GM19240 (cell line): ENCODE data around the gene CPNE8.

ENCODE experiments used
- DNase-seq: peaks from one replicate; pipeline ENCODE4 v3.0.0; 2011; ENCODE audit warnings: low spot score; ENCODE audit not compliant: insufficient read length

Gene CPNE8

DNA sequence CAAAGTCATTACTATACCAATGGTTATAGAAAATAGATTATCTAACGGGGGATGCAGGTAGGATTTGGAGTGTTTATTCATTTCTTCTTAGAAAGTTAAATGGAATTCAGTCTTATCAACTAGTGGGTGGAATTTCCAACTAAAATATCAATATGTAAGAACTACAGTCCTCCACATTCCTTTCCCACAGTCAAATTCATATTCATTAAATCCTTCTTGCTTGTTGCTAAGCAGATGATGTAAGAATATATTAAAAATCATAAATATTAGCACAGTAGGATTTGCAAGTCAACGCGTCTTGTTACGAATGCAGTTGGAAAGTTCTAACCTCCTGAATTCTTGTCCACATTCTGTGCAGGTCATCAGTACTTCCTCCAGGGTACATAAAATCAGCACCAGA, 259.2 kb downstream of the CPNE8 start:
- no peak for DNase-seq

DNA sequence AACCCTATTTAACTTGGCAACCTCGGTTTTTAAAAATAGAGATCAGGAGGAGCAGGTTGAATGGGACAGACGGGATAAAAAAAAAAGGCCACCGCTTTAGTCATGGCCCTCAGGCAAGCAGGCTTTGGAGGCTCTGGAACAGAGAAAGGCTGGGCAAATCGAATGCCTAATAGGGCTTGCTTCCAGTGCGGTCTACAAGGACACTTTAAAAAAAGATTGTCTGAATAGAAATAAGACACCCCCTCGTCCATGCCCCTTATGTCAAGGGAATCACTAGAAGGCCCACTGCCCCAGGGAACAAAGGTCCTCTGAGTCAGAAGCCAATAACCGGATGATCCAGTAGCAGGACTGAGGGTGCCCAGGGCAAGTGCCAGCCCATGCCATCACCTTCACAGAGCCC, 265.8 kb downstream of the CPNE8 start:
- DNase-seq: no peak

DNA sequence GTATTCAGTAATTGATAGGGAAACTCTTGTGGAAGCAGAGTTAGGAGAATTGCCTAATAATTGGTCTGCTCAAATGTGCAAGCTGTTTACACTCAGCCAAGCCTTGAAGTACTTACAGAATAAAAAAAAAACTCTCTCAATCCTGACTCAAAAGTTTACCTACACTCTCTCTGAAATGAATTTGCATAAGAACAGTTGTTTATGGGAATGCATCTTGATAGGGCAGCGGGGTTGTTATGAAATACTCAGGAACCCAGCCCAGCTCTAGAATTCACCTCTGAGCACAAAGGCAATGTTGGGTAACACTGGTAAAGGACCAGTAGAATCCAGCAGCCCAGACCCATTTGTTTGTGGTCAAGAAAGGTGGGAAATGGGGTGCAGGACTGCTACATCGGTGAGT, 267.0 kb downstream of the CPNE8 start:
- no peak for DNase-seq

DNA sequence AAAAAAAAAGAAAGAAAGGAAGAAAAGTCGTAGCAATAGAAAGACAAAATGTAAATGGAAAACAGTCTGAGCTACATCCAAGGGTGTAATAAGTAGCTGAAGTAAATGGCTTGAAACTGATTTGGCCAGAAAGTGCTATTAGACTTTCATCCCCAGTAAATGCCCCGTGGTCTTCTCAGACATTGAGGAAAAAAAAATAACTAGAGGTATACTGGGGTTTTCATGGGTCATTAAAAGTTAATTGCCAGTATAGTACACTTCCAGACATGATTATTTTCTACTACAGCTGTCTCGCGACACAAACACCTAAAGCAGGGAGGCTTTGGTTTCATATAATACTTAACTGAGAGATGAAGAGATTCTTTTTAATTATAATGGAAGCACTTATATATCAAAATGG, 271.9 kb downstream of the CPNE8 start:
- no peak for DNase-seq

DNA sequence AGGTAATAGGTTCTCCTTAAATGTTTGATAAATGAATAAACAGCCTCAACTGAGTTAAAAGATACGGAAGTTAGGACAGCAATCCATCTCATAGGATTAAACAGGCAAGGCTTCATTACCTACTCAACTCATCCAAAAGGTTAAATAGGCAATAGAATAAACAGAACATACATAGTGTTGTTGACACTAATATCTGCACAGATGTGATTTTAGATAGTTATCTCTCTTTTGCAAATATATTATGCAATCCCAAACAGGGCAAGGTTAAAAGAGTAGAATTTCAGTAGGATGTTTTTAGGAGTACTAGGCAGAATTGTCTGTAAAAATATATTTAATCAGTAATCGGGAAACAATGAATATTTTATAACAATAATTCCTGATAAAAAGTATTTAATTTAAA, 276.3 kb downstream of the CPNE8 start:
- DNase-seq: no peak

DNA sequence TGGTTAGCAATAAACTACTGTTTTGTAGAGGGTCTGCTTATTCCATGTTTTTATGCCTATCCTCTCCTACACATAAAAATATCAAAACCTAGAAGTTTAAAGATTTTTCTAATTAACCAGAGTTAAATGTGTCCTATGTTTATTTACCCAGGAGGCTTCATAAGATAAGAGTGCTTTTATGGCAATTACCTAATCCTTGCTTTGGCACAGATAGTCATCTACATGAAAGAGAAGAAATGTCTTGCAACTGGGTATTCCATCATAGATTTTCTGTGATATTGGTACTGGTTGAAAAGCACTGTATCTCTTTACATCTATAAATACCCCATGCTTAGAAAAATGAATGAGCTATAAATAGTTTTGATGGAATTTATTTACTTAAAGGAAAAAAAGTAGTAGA, 277.1 kb downstream of the CPNE8 start:
- no peak for DNase-seq

DNA sequence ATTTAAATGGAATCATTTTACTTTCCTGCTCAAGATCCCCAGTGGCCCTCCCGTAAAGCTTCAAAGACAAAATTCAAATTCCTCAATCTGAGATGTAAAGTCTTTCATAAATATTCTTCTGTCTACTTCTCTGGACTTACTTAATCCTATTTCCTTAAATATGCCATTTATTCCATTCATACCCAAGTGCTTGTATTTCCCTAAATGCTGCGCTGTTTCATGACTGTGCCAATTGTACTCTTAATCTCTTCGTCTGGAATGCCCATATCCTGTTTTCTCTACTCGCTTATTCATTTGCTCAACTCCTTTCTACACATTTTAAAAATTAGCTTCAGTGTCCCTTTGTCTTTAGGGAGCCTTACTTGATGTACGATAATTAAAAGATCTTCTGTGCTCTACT, 280.1 kb downstream of the CPNE8 start:
- DNase-seq: no peak

DNA sequence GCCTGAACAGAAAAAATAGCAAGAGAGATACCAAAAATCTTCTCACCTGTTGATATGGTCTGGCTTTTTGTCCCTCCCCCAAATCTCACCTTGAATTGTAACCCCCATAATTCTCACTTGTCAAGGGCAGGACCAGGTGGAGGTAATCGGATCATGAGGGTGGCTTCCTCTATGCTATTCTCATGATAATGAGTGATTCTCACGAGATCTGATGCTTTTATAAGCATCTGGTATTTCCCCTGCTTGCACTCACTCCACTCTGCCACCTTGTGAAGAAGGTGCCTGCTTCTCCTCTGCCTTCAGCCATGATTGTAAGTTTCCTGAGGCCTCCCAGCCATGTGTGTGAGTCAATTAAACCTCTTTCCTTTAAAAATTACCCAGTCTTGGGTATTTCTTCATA, 291.2 kb downstream of the CPNE8 start:
- DNase-seq: no peak

DNA sequence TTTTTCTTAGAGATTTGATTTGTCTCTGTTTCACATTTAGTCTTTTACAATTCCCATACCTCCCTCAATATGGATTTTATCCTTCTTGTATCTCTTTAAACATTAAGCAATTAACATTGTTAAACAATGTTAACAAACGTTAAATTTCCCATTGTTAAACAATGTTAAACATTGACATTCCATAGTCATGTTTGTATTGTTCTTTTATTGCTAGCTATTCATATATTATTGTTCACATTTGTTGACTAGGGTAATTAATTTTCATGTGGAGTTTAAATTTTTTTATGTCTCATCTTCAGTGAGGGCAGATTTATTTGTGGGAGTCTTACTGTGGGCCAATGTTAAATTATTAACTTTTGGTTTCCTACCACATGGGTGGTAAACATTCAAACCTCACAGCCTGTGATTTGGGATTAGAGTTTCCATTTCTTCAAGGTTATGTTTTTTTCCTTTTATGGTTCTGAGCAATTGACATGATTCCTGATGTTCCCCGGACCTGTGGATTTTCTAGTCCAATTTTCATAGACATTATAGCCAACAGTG, 294.5 kb downstream of the CPNE8 start:
- DNase-seq: no peak

DNA sequence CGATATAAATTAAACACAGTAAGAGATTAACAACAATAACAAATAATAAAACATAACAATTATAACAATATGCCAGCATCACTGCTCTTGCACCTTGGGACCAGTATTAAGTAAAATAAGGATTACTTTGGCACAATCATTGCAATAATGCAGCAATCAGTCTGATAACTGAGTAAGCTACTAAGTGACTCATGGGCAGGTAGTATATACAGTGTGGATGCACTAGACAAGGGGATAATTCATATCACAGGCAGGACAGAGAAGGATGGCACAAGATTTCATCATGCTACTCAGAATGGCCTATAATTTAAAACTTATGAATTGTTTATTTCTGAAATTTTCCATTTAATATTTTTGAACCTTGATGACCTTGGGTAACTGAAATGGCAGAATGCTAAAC, 298.1 kb downstream of the CPNE8 start:
- no peak for DNase-seq
